Activated T-helper 9 cell treated with anti-CD3 and anti-CD28 coated beads, Interleukin-2, amount 50 U/mL, for 16 hours (primary cell): ENCODE measurements around the gene OTOP2.

ENCODE experiments used
- DNase-seq: peaks from one replicate; pipeline ENCODE4 v3.0.0-alpha.2; 2020; ENCODE audit warnings: low read depth

OTOP2 gene

GRCh38 chr17:74924250-74924948, at the start of gene OTOP2:
OTOP2 (plus strand) TSS chr17:74924273; CDS start chr17:74924633, 360 bp downstream.
- DNase-seq: no peak

GRCh38 chr17:74874615-74875037, 49.4 kb upstream of the OTOP2 start:
- DNase-seq: no peak

- no peak for DNase-seq
These were observed 48.7 kb upstream of the OTOP2 start for GRCh38 chr17:74875155-74875976.

GRCh38 chr17:74875977-74876593, 48.0 kb upstream of the OTOP2 start:
- DNase-seq: no peak

- no peak for DNase-seq
These were observed 46.2 kb upstream of the OTOP2 start for GRCh38 chr17:74877592-74878548.

GRCh38 chr17:74878658-74879057, 45.4 kb upstream of the OTOP2 start:
- no peak for DNase-seq

- no peak for DNase-seq
These were observed 44.8 kb upstream of the OTOP2 start for GRCh38 chr17:74879308-74879707.

GRCh38 chr17:74881073-74881472, 43.0 kb upstream of the OTOP2 start:
- no peak for DNase-seq

- no peak for DNase-seq
These were observed 41.4 kb upstream of the OTOP2 start for GRCh38 chr17:74882517-74883240.

- no peak for DNase-seq
These were observed 40.8 kb upstream of the OTOP2 start for GRCh38 chr17:74883241-74883745.

- DNase-seq: no peak
These were observed 35.6 kb upstream of the OTOP2 start for GRCh38 chr17:74888469-74888868.

GRCh38 chr17:74890554-74890953, 33.5 kb upstream of the OTOP2 start:
- no peak for DNase-seq

- no peak for DNase-seq
These were observed 31.8 kb upstream of the OTOP2 start for GRCh38 chr17:74892013-74892841.

- no peak for DNase-seq
These were observed 30.8 kb upstream of the OTOP2 start, which contains the start of gene FADS6 for GRCh38 chr17:74892974-74893911. FADS6 (minus strand) TSS chr17:74893633; CDS start chr17:74893595, 38 bp downstream.

- no peak for DNase-seq
These were observed 30.0 kb upstream of the OTOP2 start for GRCh38 chr17:74893936-74894671.

- no peak for DNase-seq
These were observed 25.6 kb upstream of the OTOP2 start for GRCh38 chr17:74898376-74898946.

- DNase-seq: no peak
These were observed 23.9 kb upstream of the OTOP2 start for GRCh38 chr17:74900208-74900607.
